GM13977 (cell line): ENCODE results near the gene CS.
A peak's percentile ranks its signal among the peaks of the same experiment; 100 is the strongest.
"Not testable (repeated sequence)": the region's sequence is repeated elsewhere in the genome, so short reads cannot be mapped to it uniquely, and the experiment has no call there.

Source experiments
- DNase-seq: peaks from one replicate; pipeline ENCODE4 v3.0.0; 2012; ENCODE audit warnings: low spot score
- CTCF ChIP-seq: IDR thresholded peaks from 2 replicates; pipeline ENCODE4 v1.5.1; 2012; ENCODE audit warnings: mild to moderate bottlenecking, control low read depth; ENCODE audit not compliant: insufficient read depth; ENCODE audit errors: extremely low read depth, missing control alignments
- in situ Hi-C: fragments of 300-500 bp; cut with MboI; formaldehyde crosslinking; loops from one replicate; pipeline ENCODE4 v1.12.0; 2022; ENCODE audit warnings: low sequenced_read_pairs, low pct_unique_long_range_greater_than_20kb, mixed read lengths, inconsistent platforms; ENCODE audit not compliant: unreplicated experiment

CS gene

GRCh38 chr12:56338308-56339157 is 38.4 kb upstream of the CS start, which contains the start of gene IL23A:
Gene IL23A, plus strand, starts transcription at chr12:56338884. Its CDS starts 161 bp downstream, at chr12:56339045.
- in situ Hi-C loops = no loop called here
- TF ChIP-seq CTCF = no peak
- DNase-seq = peak; percentile 59

GRCh38 chr12:56337753-56338251 is 37.7 kb upstream of the CS start:
- in situ Hi-C loops = no loop called here
- no peak for TF ChIP-seq CTCF

GRCh38 chr12:56336361-56337167 is 36.4 kb upstream of the CS start:
- DNase-seq = no peak
- TF ChIP-seq CTCF = no peak
- in situ Hi-C loops = no loop called here

More at GRCh38 chr12:56337753-56338251, 37.7 kb upstream of the CS start:
- DNase-seq = no peak

- in situ Hi-C loops, DNase-seq: not testable (repeated sequence)
Observed at GRCh38 chr12:56335527-56335926, 35.4 kb upstream of the CS start.

GRCh38 chr12:56334490-56334793 is 34.3 kb upstream of the CS start:
- TF ChIP-seq CTCF = no peak
- peak; percentile 27 for DNase-seq
- in situ Hi-C loops = no loop called here

- DNase-seq = peak; percentile 96
- TF ChIP-seq CTCF = peak; percentile 50
- in situ Hi-C loops = no loop called here
Observed at GRCh38 chr12:56333679-56334489, 33.8 kb upstream of the CS start, which contains the start of gene PAN2. Gene PAN2, minus strand, starts transcription at chr12:56334000. Its CDS starts 906 bp downstream, at chr12:56333094.
